M059J (cell line): ENCODE measurements around the gene MEGF6. TPM values are rescaled to one million over a fixed set of nuclear protein-coding genes. Genes with fewer than 3 reads are reported as not detected.
A peak's percentile ranks its signal among the peaks of the same experiment; 100 is the strongest.
"Not testable (repeated sequence)": the region's sequence is repeated elsewhere in the genome, so short reads cannot be mapped to it uniquely, and the experiment has no call there.

ENCODE experiments used
- DNase-seq: peaks from one replicate; pipeline ENCODE4 v3.0.0-alpha.2; 2012; ENCODE audit warnings: low read depth
- total RNA-seq: library from RNA; depleted of rRNA; stranded (reverse); fragments of >200 nt; shearing (Covaris generic); gene quantifications from 2 replicates; pipeline ENCODE4 v1.2.3, GENCODE V29; 2014

MEGF6 gene
- total RNA-seq, 1 experiment from 2014 or later = 20.9 TPM

DNA sequence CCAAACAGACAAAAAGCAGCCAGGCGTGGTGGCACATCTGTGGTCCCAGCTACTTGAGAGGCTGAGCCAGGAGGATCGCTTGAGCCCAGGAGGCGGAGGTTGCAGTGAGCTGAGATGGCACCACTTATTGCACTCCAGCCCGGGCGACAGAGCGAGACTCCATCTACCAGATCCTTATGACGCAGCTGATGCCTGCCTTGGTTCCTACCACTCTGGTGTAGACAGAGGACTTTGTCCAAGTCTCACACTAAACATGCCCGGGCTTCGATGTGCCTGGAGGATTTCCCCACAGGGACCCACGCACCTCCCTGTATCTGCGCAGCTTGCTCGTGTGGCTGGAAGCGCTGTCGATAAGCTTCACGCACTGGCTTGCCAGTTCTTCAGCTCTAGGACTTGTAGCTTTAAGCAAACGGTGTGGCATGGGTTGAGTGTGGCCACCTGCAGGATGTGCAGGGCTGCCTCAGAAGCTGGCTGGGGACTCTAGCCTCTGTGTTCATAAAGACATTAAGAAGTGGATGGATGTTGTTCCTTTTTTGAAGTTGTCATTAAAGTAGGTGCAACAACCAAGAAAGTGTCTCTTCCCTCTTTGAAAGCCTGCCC, 18.4 kb upstream of the MEGF6 start:
- DNase-seq = no peak

DNA sequence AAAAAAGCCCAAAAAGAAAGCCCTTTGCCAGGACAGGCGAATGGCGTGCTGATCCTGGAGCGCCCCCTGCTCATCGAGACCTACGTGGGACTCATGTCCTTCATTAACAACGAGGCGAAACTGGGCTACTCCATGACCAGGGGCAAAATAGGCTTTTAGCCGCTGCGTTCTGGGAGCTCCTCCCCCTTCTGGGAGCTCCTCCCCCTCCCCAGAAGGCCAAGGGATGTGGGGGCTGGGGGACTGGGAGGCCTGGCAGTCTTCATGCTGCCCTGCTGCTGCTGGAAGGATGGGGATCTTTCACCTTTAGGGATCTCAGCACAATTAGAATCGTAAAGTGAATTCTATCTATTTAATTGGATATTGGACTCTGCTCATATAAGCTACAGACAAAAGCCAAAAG, 17.1 kb upstream of the MEGF6 start:
- DNase-seq = no peak

DNA sequence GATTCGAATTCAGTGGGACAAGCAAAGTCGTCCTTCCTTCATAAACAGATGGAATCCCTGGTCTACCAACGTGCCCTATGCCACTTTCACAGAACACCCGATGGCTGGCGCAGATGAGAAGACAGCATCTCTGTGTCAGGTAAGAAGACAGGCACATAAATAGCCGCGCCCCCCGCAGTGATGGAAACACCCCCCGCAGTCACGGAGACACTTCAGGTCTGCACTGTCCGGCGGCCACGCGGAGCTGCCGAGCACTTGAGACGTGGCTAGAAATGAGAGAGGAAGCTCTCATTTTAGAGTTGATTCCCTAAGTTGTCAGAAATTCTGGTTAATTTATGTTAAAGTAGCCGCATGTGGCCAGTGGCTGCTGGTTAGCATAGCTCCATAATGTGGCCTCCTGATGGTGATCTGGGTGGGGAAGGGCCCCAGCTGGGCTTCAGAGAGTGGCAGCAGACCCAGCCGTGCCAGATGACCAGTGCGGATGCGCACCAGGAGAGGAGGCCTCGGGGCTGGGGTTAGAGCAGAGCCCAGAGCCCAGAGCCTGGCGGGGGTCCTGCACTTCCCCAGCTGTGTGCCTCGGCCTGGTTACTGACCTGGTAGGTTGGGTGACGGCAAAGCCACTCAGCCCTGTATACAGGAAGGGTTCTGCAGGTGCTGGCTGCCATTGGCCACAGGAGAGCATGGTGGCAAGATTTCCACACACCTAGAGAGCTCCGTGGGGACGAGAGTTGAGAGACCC, 16.4 kb upstream of the MEGF6 start:
- no peak for DNase-seq

DNA sequence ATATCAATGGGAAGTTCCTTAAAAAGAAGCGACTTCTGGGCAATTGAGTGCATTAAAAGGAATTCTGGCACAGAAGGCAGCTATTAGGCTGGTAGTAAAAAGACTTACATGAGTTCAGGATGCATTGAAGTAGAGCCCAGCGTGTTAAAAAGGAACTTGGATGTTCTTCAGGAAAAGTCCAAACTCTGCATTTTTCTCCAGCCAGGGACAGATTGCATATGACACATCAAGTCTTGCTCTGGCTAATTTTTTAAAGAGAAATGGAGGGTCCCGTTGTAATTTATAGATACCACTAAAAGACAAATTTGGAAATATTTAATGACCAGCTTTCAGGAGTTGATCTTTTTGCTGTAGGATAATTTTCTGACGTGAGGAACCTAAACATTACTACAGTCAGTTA, 14.7 kb upstream of the MEGF6 start:
- no peak for DNase-seq

DNA sequence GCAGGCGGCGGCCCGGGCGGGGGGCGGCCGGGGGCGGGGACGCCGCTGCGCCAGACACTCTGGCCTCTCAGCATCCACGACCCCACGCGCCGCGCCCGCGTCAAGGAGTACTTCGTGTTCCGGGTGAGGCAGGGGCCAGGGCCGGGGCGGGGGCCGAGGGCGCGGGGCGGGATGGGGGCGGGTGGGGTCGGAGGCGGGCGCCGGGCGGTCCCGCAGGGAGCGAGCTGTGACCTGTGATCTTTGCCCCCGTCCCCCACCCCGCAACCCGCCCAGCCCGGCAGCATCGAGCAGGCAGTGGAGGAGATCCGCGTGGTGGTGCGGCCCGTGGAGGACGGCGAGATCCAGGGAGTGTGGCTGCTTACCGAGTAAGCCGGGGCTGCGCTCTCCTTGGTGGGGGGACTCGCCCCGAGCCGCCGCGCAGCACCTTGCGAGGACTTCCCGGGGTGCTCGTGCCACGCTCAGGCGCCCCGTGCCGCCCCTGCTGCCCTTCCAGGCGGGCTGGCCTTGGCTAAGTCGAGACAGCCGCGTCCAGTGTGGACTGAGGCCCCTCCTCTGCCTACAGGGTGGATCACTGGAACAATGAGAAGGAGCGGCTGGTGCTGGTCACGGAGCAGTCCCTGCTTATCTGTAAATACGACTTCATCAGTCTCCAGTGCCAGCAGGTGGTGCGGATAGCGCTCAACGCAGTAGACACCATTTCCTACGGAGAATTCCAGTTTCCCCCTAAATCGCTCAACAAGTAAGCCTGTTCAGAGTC, 14.0 kb upstream of the MEGF6 start:
- peak; percentile 30 for DNase-seq

DNA sequence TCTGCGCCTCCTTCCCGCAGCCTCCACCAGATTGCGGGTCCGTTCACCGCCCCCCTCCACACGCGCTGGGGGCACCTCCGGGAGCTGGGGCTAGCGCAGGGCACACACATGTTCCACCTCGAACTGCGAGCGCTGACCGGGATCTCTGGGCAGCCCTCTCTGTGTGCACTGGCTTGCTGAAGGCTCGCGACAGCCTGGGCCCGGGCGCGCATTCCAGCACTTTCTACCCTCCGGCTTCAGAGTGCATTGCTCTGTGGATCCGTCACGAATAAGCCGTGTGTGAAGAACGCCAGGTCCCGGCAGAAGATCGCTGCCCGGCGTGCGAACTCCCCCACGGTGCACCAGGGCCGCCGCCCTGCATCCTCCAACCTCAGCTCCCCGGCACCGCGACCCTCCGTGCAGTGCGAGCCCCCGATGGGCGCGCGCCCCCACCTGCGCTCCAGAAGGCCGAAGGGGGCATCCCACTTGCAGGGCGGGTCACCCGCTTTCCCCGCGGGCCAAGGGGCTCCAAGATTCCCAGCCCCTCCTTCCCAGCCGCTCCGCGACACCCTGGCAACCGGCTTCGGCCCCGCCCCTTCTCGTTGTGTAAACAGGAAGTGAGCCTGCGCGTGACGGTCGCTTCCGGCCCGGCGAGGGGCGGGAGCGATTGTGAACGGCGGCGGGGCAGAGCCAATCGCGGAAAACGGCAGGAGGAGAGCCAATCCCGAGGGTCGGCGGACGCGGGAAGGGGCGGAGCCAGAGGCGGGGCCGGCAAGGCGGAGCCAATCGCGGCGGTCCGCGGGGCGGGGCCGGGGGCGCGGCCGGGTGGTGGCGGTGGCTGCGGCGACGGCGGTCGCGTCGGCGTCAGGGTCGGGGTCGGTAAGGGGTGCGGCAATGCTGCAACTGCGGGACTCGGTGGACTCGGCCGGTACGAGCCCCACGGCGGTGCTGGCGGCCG, 13.2 kb upstream of the MEGF6 start, which contains the start of gene TPRG1L:
TSS of gene TPRG1L (plus strand) at position 816 of the 937 bp plus-strand sequence. CDS start at position 874, 58 bp downstream.
- peak; percentile 95 for DNase-seq

DNA sequence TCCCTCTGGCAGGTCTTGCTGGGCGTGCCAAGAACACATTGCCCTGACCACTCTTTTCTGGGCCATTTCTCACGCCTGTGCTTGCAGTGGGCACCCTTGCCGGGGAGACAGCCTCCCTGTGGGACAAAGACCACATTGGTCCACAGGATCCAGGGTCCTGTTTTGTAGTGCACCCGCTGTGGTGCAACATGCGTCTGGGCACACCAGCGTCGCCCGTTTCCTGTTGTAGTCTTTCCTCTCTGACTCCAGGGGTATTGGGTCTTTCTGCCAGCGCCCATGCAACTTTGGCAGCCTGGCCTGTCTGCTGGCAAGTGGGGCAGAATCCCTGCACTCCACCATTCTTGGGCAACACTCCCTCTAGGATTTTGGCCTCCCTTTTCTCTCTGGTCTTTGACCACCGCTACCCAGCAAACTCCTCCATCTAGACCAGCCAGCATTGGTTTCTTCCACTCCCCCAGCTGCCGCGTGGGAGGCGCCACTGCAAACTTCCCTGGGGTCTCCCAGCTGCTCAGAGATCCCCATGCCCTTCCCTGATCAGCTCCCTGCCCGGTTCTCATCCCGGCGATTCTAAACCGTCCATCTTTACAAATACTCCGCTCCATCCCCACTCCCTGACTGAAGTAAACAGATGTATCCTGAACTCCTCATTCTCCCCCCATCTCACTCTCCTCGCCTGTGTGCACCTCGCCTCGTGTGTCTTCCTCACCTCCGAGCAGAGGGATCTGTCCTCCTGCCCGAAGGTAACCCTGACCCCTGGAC, 12.3 kb upstream of the MEGF6 start:
- DNase-seq = no peak

DNA sequence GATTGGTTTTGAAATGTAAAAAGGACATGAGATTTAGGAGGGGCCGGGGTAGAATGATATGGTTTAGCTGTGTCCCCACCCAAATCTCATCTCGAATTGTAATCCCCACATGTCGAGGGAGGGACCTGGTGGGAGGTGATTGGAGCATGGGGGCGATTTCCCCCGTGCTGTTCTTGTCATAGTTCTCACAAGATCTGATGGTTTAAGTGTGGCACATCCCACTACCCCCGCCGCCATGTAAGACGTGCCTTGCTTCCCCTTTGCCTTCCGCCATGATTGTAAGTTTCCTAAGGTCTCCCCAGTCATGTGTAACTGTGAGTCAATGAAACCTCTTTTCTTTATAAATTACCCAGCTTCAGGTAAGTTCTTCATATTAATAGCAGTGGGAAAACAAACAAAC, 10.8 kb upstream of the MEGF6 start:
- DNase-seq = not testable (repeated sequence)

DNA sequence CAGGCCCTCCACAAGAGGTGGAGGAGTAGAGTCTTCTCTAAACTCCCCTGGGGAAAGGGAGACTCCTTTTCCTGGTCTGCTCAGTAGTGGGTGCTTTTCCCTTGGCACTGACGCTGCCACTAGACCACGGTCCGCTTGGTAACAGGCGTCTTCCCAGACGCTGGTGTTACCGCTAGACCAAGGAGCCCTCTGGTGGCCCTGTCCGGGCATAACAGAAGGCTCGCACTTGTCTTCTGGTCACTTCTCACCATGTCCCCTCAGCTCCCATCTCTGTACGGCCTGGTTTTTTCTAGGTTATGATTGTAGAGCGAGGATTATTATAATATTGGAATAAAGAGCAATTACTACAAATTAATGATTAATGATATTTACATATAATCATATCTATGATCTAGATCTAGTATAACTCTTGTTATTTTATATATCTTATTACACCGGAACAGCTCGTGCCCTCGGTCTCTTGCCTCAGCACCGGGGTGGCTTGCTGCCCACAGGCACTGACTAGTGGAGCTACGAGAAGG, 9.9 kb upstream of the MEGF6 start:
- DNase-seq = peak; percentile 52

DNA sequence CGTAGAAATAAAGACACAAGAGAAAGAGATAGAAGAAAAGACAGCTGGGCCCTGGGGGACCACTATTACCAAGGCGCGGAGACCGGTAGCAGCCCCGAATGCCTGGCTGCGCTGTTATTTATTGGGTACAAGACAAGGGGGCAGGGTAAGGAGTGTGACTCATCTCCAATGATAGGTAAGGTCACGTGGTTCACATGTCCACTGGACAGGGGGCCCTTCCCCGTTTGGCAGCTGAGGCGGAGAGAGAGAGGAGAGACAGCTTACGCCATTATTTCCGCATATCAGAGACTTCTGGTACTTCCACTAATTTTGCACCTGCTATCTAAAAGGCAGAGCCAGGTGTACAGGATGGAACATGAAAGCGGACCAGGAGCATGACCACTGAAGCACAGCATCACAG, 9.4 kb upstream of the MEGF6 start:
- DNase-seq = no peak

DNA sequence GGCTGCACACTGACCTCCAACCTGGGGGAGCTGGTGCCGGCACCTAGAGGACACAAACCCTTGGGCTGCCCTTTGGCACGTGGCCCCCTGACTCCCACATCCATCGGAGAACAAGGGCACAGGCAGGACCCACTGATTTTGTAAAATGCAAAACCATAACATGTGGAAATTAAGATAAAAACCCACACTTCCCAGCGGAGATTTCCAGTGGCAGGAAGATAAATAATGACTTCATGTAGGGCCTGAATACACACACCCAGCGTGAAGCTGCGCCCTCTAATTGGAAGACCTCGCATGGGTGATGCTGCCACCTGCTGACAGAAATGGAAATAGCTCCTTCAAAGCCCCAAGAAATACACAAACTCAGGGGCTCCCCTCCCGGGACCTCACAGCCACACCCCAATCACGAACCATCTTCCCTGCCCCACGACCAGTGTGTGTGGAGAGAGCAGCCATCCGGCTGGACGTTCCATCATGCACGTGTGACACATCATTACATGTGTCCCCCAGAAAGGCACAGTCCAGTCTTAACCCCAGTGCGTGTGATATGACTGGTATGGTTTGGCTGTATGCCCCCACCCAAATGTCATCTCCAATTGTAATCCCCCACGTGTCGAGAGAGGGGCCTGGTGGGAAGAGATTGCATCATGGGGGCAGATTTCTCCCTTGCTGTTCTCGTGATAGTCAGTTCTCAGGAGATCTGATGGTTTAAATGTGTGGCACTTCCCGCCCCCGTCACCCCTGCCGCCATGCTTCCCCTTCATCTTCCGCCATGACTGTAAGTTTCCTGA, 7.8 kb upstream of the MEGF6 start:
- peak; percentile 72 for DNase-seq

DNA sequence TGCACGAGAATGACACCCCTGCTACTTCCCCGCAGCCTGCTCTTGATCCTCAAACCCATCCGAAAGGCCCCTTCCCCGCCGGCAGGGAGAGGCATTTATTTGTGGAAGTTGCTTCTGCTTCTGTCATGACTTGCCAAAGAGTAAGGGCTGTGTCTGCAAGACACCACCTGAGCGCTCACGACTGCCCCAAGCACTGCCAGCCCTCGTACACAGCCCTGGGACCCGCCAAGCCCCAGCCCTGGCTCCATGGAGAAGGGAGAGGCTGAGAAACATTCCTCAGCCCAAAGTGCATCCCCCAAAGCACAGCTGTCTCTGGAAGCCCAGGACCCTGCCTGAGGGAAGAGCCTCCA, 7.2 kb upstream of the MEGF6 start:
- no peak for DNase-seq

DNA sequence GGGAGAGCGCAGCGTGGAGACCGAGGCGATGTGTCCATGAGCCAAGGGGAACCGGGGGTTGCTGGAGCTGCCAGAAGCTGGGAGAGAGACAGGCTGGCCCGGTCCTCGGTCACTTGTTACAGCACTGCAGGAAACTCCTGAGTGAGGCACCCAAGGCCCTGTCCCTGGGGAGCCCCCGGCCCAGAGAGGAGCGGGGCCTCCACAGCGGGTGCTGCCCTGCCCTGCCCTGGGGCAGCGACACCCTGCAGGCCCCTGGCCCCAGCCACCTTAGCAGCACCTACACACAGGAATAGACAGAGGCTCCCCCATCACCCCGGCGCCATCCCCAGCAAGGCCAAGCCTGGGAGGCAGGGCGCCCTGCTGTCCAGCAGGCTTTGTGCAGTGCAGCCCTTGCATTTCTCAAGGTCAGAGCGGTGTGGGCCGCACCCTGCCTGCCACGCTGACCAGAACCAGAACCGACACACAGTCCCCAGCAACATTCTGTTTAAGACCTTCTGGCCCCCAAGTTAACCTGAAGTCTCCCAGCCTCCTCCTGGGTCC, 6.6 kb upstream of the MEGF6 start:
- DNase-seq = no peak

DNA sequence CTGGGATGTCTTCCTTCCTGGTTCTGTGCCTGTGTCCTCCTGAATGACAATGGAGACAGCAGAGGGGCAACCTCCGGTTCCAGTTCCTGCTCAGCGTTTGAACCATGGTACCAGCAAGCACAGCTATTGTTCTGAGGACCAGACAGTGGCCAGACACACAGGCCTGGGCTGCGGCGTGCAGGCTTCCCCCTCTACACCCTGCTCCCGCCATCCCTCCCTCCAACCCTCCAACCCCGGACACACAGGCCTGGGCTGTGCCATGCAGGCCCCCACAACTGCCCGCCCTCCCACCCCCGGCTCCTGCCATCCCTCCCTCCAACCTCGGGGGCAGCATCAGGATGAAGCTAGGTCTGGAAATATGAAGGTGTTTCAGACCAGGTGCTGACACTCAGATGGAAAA, 5.6 kb upstream of the MEGF6 start:
- no peak for DNase-seq

DNA sequence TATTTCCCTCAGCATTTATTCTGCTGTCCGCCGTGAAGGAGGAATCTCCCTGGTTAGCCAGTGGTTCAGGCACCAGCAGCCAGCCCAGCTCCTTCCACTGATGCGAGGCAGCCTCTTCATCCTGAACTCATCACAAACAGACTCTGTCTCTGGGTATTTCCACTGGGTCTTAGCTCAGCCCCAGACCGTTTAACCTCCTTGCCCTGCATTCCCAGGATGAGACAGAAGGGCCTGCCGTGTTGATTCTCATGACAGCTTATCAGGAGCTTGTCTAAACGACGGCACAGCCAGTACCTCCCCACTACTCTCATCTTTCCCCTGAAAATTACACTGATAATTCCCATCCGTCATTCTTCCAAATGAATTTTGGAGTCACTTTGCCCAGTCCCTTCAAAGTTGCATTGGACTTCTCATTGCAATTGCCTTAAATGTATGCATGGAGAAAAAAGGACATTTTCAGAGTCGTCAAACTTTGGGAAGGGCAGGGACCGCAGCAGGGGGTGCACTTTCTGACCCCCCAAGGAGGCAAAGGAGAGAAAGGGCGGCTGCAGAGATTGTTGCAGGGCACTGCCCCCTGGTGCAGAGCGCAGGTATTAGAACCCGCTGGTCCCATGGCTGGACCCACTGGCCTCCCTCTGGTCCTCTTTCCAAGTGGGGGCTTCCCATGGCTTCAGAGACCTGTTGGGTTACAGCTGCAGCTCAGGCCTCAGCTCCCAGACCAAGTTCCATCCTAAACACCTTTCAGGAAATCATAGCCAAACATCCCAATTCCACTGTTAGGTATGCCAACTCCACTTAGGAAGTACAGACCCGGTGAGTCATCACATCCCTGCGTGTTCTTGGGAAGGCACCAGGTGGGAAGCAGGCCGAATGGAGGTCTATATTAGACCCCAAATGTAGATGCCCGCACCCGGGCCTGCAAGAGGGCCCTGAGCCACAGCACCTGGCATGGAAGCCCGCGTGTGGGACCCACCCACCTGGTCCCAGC, 3.7 kb upstream of the MEGF6 start:
- peak; percentile 25 for DNase-seq

DNA sequence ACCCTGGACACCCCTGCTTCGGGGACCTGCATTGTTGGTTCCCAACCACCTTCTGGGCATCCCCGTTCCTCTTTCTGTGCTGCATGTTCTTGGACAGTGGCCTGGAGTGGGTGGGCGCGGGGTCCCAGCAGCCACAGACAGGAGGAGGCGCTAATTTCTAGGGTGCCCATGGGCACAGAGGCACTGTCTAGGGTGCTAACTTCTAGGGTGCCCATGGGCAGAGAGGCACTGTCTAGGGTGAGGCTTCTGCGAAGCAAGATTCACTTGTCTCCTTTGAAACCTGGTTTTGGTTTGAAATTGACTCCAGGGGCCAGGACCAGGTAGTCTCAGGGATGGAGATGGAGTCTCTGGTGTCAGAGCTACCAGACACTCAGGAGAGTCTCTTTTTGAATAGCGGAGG, 815 bp upstream of the MEGF6 start:
- no peak for DNase-seq

DNA sequence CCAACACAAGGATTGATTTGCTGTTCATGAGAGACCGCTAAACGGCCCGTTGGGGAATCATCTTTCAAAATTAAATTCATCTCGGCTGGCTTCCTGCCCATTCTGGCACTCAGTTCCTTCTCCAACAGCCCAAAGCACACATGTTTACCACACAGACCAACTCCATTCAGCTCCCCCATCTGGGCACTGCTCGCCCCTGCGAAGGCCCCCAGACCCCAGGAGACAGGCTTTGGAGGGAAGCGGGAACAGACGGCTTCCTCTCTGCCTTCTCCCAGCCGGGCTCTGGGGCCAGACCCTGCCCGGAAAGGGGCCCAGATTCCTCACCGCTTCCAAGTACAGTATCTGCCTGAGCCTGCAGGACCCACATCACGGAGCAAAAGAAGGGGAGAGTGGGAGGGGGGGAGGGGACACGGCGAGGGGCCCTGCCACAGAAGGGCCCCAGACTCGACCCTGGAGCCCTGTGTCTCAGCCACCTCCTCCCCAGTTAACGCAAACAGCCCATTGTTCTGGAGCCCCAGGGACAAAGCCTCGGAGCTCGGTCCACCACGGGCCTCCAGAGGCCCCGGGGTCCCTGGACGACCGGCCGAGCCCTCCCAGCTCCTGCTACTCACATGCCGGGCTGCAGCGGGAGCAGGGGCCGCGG, 660 bp downstream of the MEGF6 start:
- no peak for DNase-seq
